A673 (cell line): ENCODE results near the gene KCNQ1. TPM values are rescaled to one million over a fixed set of nuclear protein-coding genes. Genes with fewer than 3 reads are reported as not detected.

Experiments
- BruUV-seq: library from RNA; stranded (reverse); fragments of 400-500 nt; replicated peaks from 2 replicates; lab custom pipeline; 2021; lab: Mats Ljungman, UMichigan
- CTCF ChIA-PET: fragments of 300-600 bp; sonication (Branson Sonifier 250); formaldehyde crosslinking; loops from one replicate; lab custom pipeline; 2022; ENCODE audit warnings: antibody characterized with exemption; lab: Charles Lee
- POLR2A ChIA-PET: fragments of 300-600 bp; sonication (Branson Sonifier 250); formaldehyde crosslinking; loops from one replicate; lab custom pipeline; 2022; ENCODE audit warnings: antibody characterized with exemption; ENCODE audit not compliant: low non-redundant PET; lab: Charles Lee
- DNase-seq: peaks from one replicate; pipeline ENCODE4 v3.0.0-alpha.2; 2015; ENCODE audit warnings: low spot score
- H3K27ac ChIP-seq: fragments of 200-600 bp; sonication (generic); 2 replicates; pipeline ENCODE4 v1.5.1; 2016; ENCODE audit warnings: mixed run types, low read depth, mild to moderate bottlenecking, mixed read lengths, antibody characterized with exemption, low read length; ENCODE audit not compliant: poor library complexity, severe bottlenecking
- H3K27me3 ChIP-seq: fragments of 200-600 bp; sonication (generic); replicated peaks from 2 replicates; pipeline ENCODE4 v1.6.1; 2017; ENCODE audit warnings: mixed run types, low read depth, mild to moderate bottlenecking, mixed read lengths, antibody characterized with exemption, low read length; ENCODE audit not compliant: insufficient read depth, poor library complexity
- H3K36me3 ChIP-seq: fragments of 200-600 bp; sonication (generic); 2 replicates; pipeline ENCODE4 v1.6.1; 2016; ENCODE audit warnings: mixed run types, mild to moderate bottlenecking, mixed read lengths, antibody characterized with exemption, low read length; ENCODE audit not compliant: insufficient read depth, poor library complexity, severe bottlenecking
- H3K4me1 ChIP-seq: fragments of 200-600 bp; sonication (generic); 2 replicates; pipeline ENCODE4 v1.6.1; 2017; ENCODE audit warnings: mixed run types, mild to moderate bottlenecking, mixed read lengths, antibody characterized with exemption, low read length; ENCODE audit not compliant: insufficient read depth, poor library complexity, severe bottlenecking
- H3K4me3 ChIP-seq: fragments of 200-600 bp; sonication (generic); 2 replicates; pipeline ENCODE4 v1.5.1; 2016; ENCODE audit warnings: low read depth, mixed run types, mild to moderate bottlenecking, mixed read lengths, low read length; ENCODE audit not compliant: poor library complexity, severe bottlenecking
- H3K9me3 ChIP-seq: fragments of 200-600 bp; sonication (generic); 2 replicates; pipeline ENCODE4 v1.6.1; 2016; ENCODE audit warnings: mixed run types, low read depth, mild to moderate bottlenecking, mixed read lengths, antibody characterized with exemption, low read length; ENCODE audit not compliant: poor library complexity, severe bottlenecking
- EZH2 ChIP-seq: fragments of 200-600 bp; sonication (generic); IDR thresholded peaks from 2 replicates; pipeline ENCODE4 v1.6.1; 2017; ENCODE audit warnings: borderline replicate concordance, low read depth, mild to moderate bottlenecking, mixed read lengths, antibody characterized with exemption, low read length; ENCODE audit not compliant: poor library complexity, severe bottlenecking
- intact Hi-C: fragments of 100-400 bp; cut with micrococcal nuclease; formaldehyde crosslinking; loops from one replicate; pipeline ENCODE4 v1.10.0; 2022; ENCODE audit not compliant: unreplicated experiment
- total RNA-seq: library from RNA; stranded (reverse); gene quantifications from 2 replicates; pipeline ENCODE4 v1.2.3, GENCODE V29; 2021
- TF ChIP-seq, protein P1 (sequence below): fragments of 300-800, 200-600 bp; sonication (generic); conservative IDR thresholded peaks from 2 replicates; pipeline ENCODE4 v1.5.1; 2017; ENCODE audit warnings: low read depth, mild to moderate bottlenecking, antibody characterized with exemption, low read length, moderate library complexity, mixed read lengths

The KCNQ1 gene
- total RNA-seq, 1 experiment from 2014 or later: not detected

DNA sequence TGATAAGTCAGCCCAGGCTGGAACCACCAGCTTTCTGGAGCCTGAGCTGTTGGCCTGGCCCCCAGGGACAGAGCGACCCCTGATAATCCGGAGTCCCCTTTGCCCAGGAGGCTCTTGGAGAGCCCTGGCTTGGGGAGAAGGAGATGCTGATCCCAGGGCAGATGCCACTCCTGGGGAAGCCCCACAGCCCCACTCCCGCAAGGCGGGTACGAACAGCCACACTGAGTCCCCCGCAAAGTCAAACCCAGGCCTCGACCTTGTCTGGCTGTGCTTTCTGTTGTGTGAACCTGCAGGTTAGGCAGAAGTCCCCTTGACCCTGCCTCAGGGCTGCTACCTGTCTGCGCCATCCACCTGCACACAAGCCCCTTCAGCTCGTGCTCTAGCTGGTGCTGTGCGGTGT is 147.0 kb downstream of the KCNQ1 start:
- DNase-seq: no peak
- ChIA-PET CTCF (no interaction called here), POLR2A (no interaction called here)
- BruUV-seq: no TSS peak
- intact Hi-C loops: no loop called here
- no peaks in the 10 kb centered on the region for H3K36me3 ChIP-seq
- H3K27me3 ChIP-seq: no peaks in the 10 kb centered on the region
- H3K27ac ChIP-seq: no peak overlapping the region
- no peak overlapping the region for H3K4me3 ChIP-seq
- H3K9me3 ChIP-seq: no peaks in the 10 kb centered on the region
- no peak for TF ChIP-seq EZH2
- TF ChIP-seq, protein P1, sequence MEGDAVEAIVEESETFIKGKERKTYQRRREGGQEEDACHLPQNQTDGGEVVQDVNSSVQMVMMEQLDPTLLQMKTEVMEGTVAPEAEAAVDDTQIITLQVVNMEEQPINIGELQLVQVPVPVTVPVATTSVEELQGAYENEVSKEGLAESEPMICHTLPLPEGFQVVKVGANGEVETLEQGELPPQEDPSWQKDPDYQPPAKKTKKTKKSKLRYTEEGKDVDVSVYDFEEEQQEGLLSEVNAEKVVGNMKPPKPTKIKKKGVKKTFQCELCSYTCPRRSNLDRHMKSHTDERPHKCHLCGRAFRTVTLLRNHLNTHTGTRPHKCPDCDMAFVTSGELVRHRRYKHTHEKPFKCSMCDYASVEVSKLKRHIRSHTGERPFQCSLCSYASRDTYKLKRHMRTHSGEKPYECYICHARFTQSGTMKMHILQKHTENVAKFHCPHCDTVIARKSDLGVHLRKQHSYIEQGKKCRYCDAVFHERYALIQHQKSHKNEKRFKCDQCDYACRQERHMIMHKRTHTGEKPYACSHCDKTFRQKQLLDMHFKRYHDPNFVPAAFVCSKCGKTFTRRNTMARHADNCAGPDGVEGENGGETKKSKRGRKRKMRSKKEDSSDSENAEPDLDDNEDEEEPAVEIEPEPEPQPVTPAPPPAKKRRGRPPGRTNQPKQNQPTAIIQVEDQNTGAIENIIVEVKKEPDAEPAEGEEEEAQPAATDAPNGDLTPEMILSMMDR: no peak
- H3K4me1 ChIP-seq: no peaks in the 10 kb centered on the region

DNA sequence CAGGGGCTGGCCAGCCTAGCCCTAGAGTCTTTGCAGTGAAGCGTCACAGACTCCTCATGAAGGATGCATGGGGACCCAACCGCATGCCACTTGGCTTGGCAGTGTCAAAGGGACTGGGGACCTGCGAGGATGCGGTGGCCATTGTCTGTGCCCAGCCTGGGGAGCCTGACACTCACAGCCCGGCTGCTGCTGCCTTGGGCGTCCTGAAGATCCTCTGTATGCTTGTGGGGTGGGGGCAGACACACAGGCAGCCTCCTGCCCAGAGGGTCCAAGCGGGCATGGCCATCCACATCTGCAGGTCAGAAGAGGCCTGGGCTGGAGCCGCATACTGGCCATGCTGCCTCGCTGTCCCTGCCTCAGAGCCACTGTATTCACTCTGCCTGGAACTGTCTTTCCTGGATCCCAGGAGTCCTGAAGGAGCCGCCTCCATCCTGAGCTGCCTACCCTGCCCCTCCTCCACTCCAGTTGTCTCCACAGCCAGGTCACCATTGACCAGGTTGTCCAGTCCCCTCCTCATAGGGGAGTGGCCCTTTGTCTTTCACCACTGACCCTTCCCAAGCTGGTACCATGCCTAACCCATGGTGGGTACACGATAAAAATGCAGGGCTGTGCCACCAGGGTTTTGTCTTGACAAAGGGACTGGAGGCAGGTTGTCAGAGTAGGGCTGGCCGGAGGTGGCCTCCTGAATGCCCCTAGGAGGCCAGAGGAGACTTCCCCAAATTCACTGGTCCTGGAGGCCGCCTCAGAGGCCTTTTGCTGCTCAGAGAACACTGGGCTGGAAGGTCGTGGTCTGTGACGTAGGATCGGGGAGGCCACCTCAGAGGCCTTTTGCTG is 148.0 kb downstream of the KCNQ1 start:
- POLR2A ChIA-PET: no interaction called here
- intact Hi-C loops: no loop called here
- DNase-seq: no peak

GRCh38 chr11:2593393-2593950 is 148.7 kb downstream of the KCNQ1 start:
- intact Hi-C loops: no loop called here
- POLR2A ChIA-PET: no interaction called here
- H3K4me3 ChIP-seq: no peak overlapping the region

More for the DNA sequence above, 148.0 kb downstream of the KCNQ1 start:
- H3K27me3 ChIP-seq: no peaks in the 10 kb centered on the region
- CTCF ChIA-PET: no interaction called here
- BruUV-seq: no TSS peak
- H3K4me3 ChIP-seq: no peak overlapping the region
- H3K36me3 ChIP-seq: no peaks in the 10 kb centered on the region
- H3K9me3 ChIP-seq: no peaks in the 10 kb centered on the region
- TF ChIP-seq, protein P1: no peak
- no peaks in the 10 kb centered on the region for H3K4me1 ChIP-seq
- no peak overlapping the region for H3K27ac ChIP-seq

More at GRCh38 chr11:2593393-2593950, 148.7 kb downstream of the KCNQ1 start:
- no peak for DNase-seq
- Histone ChIP-seq H3K4me1 (no peaks in the 10 kb centered on the region), H3K27ac (no peak overlapping the region), H3K36me3 (no peaks in the 10 kb centered on the region), H3K27me3 (no peaks in the 10 kb centered on the region), H3K9me3 (peaks cover 6% of the 10 kb centered on the region)
- no TSS peak for BruUV-seq
- CTCF ChIA-PET: no interaction called here
- TF ChIP-seq, protein P1: no peak
- TF ChIP-seq EZH2: no peak
